ENCODE results near the gene PRLR. TPM values are rescaled to one million over a fixed set of nuclear protein-coding genes. Genes with fewer than 3 reads are reported as not detected.

The PRLR gene
- total and polyA plus RNA-seq, 4 donors, result 3.5 to 44.5 (median 14.3) TPM

- Histone ChIP-seq H3K9ac (ENCODE audit: low read depth in 1 of 2, low read length in 2 of 2) (no peak overlapping the region), H3K4me3 (ENCODE audit: low read depth in 1 of 3, low read length in 3 of 3) (no peak overlapping the region), H3K36me3 (ENCODE audit: control insufficient read depth in 4 of 4, insufficient read depth in 3 of 4, low read depth in 1 of 4, low read length in 3 of 4) (no peaks in the 10 kb centered on the region), H3K4me1 (ENCODE audit: control insufficient read depth in 4 of 4, insufficient read depth in 4 of 4, low read length in 3 of 4) (peaks cover 6 to 31% (median 30%) of the 10 kb centered on the region in 4 donors), H3K9me3 (ENCODE audit: control insufficient read depth in 4 of 4, low read length in 3 of 4) (no peaks in the 10 kb centered on the region), H3K27me3 (ENCODE audit: control insufficient read depth in 4 of 4, insufficient read depth in 4 of 4, low read length in 3 of 4) (no peaks in the 10 kb centered on the region), H3K27ac (ENCODE audit: low read depth in 1 of 2, low read length in 2 of 2) (no peak overlapping the region)
- DNase-seq (ENCODE audit: low spot score), result no peak
- TF ChIP-seq NR2F2 (IDR thresholded peaks at IDR 0.05) (no peak), TAF1 (conservative IDR thresholded peaks at IDR 0.05) (no peak), FOXA2 (IDR thresholded peaks at IDR 0.05) (no peak), RAD21 (IDR thresholded peaks at IDR 0.05) (no peak), EGR1 (IDR thresholded peaks at IDR 0.05; ENCODE audit: low read depth in 2 of 2) (no peak), MAX (IDR thresholded peaks at IDR 0.05) (no peak), YY1 (IDR thresholded peaks at IDR 0.05) (no peak), ZBTB33 (IDR thresholded peaks at IDR 0.05) (no peak), SP1 (IDR thresholded peaks at IDR 0.05) (no peak), RXRA (IDR thresholded peaks at IDR 0.05) (no peak), REST (IDR thresholded peaks at IDR 0.05) (no peak), GABPA (IDR thresholded peaks at IDR 0.05 in 1 of 2, conservative IDR thresholded peaks at IDR 0.05 in 1 of 2) (no peak), FOXA1 (IDR thresholded peaks at IDR 0.05) (no peak)
- TF ChIP-seq, protein P1, sequence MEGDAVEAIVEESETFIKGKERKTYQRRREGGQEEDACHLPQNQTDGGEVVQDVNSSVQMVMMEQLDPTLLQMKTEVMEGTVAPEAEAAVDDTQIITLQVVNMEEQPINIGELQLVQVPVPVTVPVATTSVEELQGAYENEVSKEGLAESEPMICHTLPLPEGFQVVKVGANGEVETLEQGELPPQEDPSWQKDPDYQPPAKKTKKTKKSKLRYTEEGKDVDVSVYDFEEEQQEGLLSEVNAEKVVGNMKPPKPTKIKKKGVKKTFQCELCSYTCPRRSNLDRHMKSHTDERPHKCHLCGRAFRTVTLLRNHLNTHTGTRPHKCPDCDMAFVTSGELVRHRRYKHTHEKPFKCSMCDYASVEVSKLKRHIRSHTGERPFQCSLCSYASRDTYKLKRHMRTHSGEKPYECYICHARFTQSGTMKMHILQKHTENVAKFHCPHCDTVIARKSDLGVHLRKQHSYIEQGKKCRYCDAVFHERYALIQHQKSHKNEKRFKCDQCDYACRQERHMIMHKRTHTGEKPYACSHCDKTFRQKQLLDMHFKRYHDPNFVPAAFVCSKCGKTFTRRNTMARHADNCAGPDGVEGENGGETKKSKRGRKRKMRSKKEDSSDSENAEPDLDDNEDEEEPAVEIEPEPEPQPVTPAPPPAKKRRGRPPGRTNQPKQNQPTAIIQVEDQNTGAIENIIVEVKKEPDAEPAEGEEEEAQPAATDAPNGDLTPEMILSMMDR (IDR thresholded peaks at IDR 0.05; ENCODE audit: low read depth, low read length, missing input control), result no peak
- TF ChIP-seq, protein P2, sequence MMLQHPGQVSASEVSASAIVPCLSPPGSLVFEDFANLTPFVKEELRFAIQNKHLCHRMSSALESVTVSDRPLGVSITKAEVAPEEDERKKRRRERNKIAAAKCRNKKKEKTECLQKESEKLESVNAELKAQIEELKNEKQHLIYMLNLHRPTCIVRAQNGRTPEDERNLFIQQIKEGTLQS (IDR thresholded peaks at IDR 0.05), result no peak
- WGBS, result 91% methylated on average over 4 of the region's 4 CpGs
These were observed 177.4 kb downstream of the PRLR start for GRCh38 chr5:35052838-35053237.

DNA sequence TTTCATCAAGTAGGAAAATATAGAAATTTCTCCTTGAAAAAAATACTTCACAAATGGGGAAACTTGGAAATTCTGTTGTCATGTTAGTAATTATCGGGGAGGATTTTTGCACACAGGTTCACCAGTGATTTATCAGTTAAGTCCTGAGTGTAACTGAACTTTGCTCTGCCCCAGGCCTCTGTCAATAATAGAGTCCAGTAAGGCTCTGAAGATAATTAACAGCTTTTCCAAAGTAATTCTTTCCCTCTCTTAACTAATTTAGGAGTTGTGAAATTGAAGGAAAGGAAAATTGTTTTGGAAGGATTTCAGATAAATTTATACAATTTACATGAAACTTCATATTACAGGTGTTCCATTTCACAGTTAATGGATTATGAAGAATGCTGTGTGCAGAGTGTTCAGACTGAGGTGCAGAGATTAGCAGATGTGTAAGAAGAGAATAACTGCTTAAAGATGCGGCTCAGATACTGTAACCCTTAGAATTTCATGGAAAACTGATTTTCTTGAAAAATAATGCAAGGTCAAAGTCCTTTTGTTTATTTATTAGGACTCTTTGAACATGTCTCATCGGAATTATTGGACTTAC, 179.7 kb downstream of the PRLR start:
- WGBS, result 32% methylated on average over 3 of the region's 3 CpGs
- DNase-seq (ENCODE audit: low spot score), result no peak
- H3K27me3 ChIP-seq (ENCODE audit: control insufficient read depth in 4 of 4, insufficient read depth in 4 of 4, low read length in 3 of 4), result no peaks in the 10 kb centered on the region
- TF ChIP-seq SP1 (IDR thresholded peaks at IDR 0.05), result peak; percentile 82
- TF ChIP-seq REST (IDR thresholded peaks at IDR 0.05), result no peak
- peak; percentile 57 to 69 for TF ChIP-seq RXRA (IDR thresholded peaks at IDR 0.05)
- no peak for TF ChIP-seq EGR1 (IDR thresholded peaks at IDR 0.05; ENCODE audit: low read depth in 2 of 2)
- TF ChIP-seq JUND (IDR thresholded peaks at IDR 0.05), result peak; percentile 21 to 68
- no peak for TF ChIP-seq ZBTB33 (IDR thresholded peaks at IDR 0.05)
- TF ChIP-seq NR2F2 (IDR thresholded peaks at IDR 0.05), result no peak
- TF ChIP-seq HNF4G (IDR thresholded peaks at IDR 0.05), result peak; percentile 90
- no peak for TF ChIP-seq TAF1 (conservative IDR thresholded peaks at IDR 0.05)
- TF ChIP-seq HNF4A (conservative IDR thresholded peaks at IDR 0.05), result peak; percentile 96 to 98

More for the DNA sequence above, 179.7 kb downstream of the PRLR start:
- no peak overlapping the region for H3K9ac ChIP-seq (ENCODE audit: low read depth in 1 of 2, low read length in 2 of 2)
- peaks cover 8 to 42% (median 34%) of the 10 kb centered on the region in 4 donors for H3K4me1 ChIP-seq (ENCODE audit: control insufficient read depth in 4 of 4, insufficient read depth in 4 of 4, low read length in 3 of 4)
- H3K4me3 ChIP-seq (ENCODE audit: low read depth in 1 of 3, low read length in 3 of 3), result no peak overlapping the region
- no peaks in the 10 kb centered on the region for H3K9me3 ChIP-seq (ENCODE audit: control insufficient read depth in 4 of 4, low read length in 3 of 4)
- H3K36me3 ChIP-seq (ENCODE audit: control insufficient read depth in 4 of 4, insufficient read depth in 3 of 4, low read depth in 1 of 4, low read length in 3 of 4), result no peaks in the 10 kb centered on the region
- H3K27ac ChIP-seq (ENCODE audit: low read depth in 1 of 2, low read length in 2 of 2), result peak overlapping the region; percentile 35 to 50

All from liver (tissue), 9 donors.